C4-2B (cell line): Measurements from ENCODE around the gene VSIG8.

ENCODE experiments used
- ZFX ChIP-seq: fragments of 450-650 bp; IDR thresholded peaks from 2 replicates; pipeline ENCODE4 v1.6.1; 2017
- TF ChIP-seq, protein P1 (sequence below): fragments of 450-650 bp; conservative IDR thresholded peaks from 2 replicates; pipeline ENCODE4 v1.5.1; 2017; ENCODE audit warnings: mild to moderate bottlenecking

DNA sequence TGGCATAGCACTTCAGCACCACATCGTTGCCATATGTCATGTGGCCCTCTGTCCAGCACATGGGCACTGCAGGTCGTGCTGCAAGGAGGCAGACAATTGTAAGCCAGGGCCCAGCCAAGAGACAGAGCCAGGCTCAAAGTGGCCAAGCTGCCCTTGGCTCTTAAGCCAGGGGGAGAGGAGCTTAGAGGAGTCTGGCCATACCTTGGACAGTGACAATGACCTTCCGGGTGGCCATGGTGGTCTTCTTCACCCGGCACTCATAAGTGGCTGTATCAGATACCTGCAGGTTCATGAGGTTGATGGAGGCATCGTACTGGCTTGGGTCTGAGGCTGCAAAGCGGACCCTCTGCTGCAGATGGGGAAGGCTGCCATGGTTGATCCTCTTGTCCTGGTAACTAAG, 4.6 kb downstream of the VSIG8 start:
- TF ChIP-seq, protein P1, sequence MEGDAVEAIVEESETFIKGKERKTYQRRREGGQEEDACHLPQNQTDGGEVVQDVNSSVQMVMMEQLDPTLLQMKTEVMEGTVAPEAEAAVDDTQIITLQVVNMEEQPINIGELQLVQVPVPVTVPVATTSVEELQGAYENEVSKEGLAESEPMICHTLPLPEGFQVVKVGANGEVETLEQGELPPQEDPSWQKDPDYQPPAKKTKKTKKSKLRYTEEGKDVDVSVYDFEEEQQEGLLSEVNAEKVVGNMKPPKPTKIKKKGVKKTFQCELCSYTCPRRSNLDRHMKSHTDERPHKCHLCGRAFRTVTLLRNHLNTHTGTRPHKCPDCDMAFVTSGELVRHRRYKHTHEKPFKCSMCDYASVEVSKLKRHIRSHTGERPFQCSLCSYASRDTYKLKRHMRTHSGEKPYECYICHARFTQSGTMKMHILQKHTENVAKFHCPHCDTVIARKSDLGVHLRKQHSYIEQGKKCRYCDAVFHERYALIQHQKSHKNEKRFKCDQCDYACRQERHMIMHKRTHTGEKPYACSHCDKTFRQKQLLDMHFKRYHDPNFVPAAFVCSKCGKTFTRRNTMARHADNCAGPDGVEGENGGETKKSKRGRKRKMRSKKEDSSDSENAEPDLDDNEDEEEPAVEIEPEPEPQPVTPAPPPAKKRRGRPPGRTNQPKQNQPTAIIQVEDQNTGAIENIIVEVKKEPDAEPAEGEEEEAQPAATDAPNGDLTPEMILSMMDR: no peak
- no peak for TF ChIP-seq ZFX
